HEK293 (cell line): ENCODE measurements around the gene PLEKHH2.

Experiments
- CTCF ChIA-PET: fragments of 350-600 bp; formaldehyde crosslinking; extraction: SDS; loops from one replicate; lab custom pipeline; 2021; ENCODE audit warnings: antibody characterized with exemption; lab: Yijun Ruan, JAX
- POLR2A ChIA-PET: fragments of 300-600 bp; formaldehyde crosslinking; extraction: SDS; loops from one replicate; lab custom pipeline; 2020; ENCODE audit warnings: antibody characterized with exemption, inconsistent platforms; lab: Yijun Ruan, JAX
- H3K27ac ChIP-seq: fragments of 200-500 bp; sonication (Bioruptor generic); 2 replicates; pipeline ENCODE4 v1.5.1; 2014; ENCODE audit warnings: low read depth, low read length, control low read depth, inconsistent platforms; ENCODE audit errors: extremely low read depth
- H3K36me3 ChIP-seq, 2 experiments: fragments of 200-500 bp in 1 of 2; sonication (Bioruptor generic) in 1 of 2; 1 replicate in 1 of 2; 2 replicates in 1 of 2; pipeline ENCODE4 v1.5.1; 2014 to 2017; ENCODE audit warnings: inconsistent platforms in 2 of 2, low read length in 2 of 2; ENCODE audit not compliant: control insufficient read depth in 2 of 2, insufficient read depth in 1 of 2
- H3K4me1 ChIP-seq: fragments of 200-500 bp; sonication (Bioruptor generic); 2 replicates; pipeline ENCODE4 v1.5.1; 2014; ENCODE audit warnings: mild to moderate bottlenecking, low read length, inconsistent platforms; ENCODE audit not compliant: control insufficient read depth, insufficient read depth
- H3K4me3 ChIP-seq: 2 replicates; pipeline ENCODE4 v1.5.1; 2011; ENCODE audit warnings: low read depth, mild to moderate bottlenecking, control low read depth, low read length, moderate library complexity
- H3K9me3 ChIP-seq: fragments of 200-500 bp; sonication (Bioruptor generic); 2 replicates; pipeline ENCODE4 v1.5.1; 2014; ENCODE audit warnings: low read depth, low read length, inconsistent platforms; ENCODE audit not compliant: control insufficient read depth, insufficient read depth
- EGR2 ChIP-seq: fragments of 450-650 bp; formaldehyde crosslinking; IDR thresholded peaks from 2 replicates; pipeline ENCODE4 v1.5.1; 2016; ENCODE audit warnings: low read depth, missing biosample characterization, missing genetic modification characterization
- HOXC10 ChIP-seq: sonication (generic); formaldehyde crosslinking; IDR thresholded peaks from 2 replicates; pipeline ENCODE4 v1.8.1; 2023; ENCODE audit warnings: mild to moderate bottlenecking, missing genetic modification reagents
- PRDM4 ChIP-seq: fragments of 450-650 bp; formaldehyde crosslinking; IDR thresholded peaks from 2 replicates; pipeline ENCODE4 v1.5.1; 2017; ENCODE audit warnings: missing biosample characterization, missing genetic modification characterization
- ZBTB17 ChIP-seq: fragments of 450-650 bp; formaldehyde crosslinking; IDR thresholded peaks from 2 replicates; pipeline ENCODE4 v1.5.1; 2016; ENCODE audit warnings: missing biosample characterization, missing genetic modification characterization
- ZNF121 ChIP-seq: fragments of 450-650 bp; formaldehyde crosslinking; IDR thresholded peaks from 2 replicates; pipeline ENCODE4 v1.5.1; 2016; ENCODE audit warnings: missing biosample characterization, missing genetic modification characterization
- ZNF132 ChIP-seq: fragments of 450-650 bp; formaldehyde crosslinking; IDR thresholded peaks from 2 replicates; pipeline ENCODE4 v1.5.1; 2017; ENCODE audit warnings: missing biosample characterization, missing genetic modification characterization, borderline replicate concordance
- ZNF184 ChIP-seq: fragments of 450-650 bp; IDR thresholded peaks from 2 replicates; pipeline ENCODE4 v1.5.1; 2018; ENCODE audit warnings: missing biosample characterization, mild to moderate bottlenecking, missing genetic modification characterization
- ZNF24 ChIP-seq: fragments of 450-650 bp; formaldehyde crosslinking; IDR thresholded peaks from 2 replicates; pipeline ENCODE4 v1.5.1; 2016; ENCODE audit warnings: missing biosample characterization, missing genetic modification characterization
- ZNF266 ChIP-seq: fragments of 450-650 bp; formaldehyde crosslinking; IDR thresholded peaks from 2 replicates; pipeline ENCODE4 v1.5.1; 2016; ENCODE audit warnings: missing biosample characterization, missing genetic modification characterization, low read depth
- ZNF324 ChIP-seq: fragments of 450-650 bp; formaldehyde crosslinking; IDR thresholded peaks from 2 replicates; pipeline ENCODE4 v1.5.1; 2016; ENCODE audit warnings: missing biosample characterization, missing genetic modification characterization
- ZNF354C ChIP-seq: fragments of 450-650 bp; formaldehyde crosslinking; IDR thresholded peaks from 2 replicates; pipeline ENCODE4 v1.5.1; 2016; ENCODE audit warnings: missing biosample characterization, missing genetic modification characterization, low read depth, borderline replicate concordance
- ZNF366 ChIP-seq: fragments of 450-650 bp; formaldehyde crosslinking; conservative IDR thresholded peaks from 2 replicates; pipeline ENCODE4 v1.5.1; 2016; ENCODE audit warnings: missing biosample characterization, missing genetic modification characterization
- ZNF423 ChIP-seq: fragments of 450-650 bp; formaldehyde crosslinking; IDR thresholded peaks from 2 replicates; pipeline ENCODE4 v1.5.1; 2016; ENCODE audit warnings: missing biosample characterization, missing genetic modification characterization
- ZNF433 ChIP-seq: fragments of 450-650 bp; formaldehyde crosslinking; IDR thresholded peaks from 2 replicates; pipeline ENCODE4 v1.5.1; 2016; ENCODE audit warnings: missing biosample characterization, missing genetic modification characterization, low read depth
- ZNF449 ChIP-seq: fragments of 450-650 bp; formaldehyde crosslinking; IDR thresholded peaks from 2 replicates; pipeline ENCODE4 v1.5.1; 2017; ENCODE audit warnings: missing biosample characterization, mild to moderate bottlenecking, missing genetic modification characterization, moderate library complexity

PLEKHH2 gene

GRCh38 chr2:43619511-43619910, 17.5 kb upstream of the PLEKHH2 start:
- POLR2A ChIA-PET, result no interaction called here
- H3K36me3 ChIP-seq, result no peaks in the 10 kb centered on the region
- CTCF ChIA-PET, result interaction anchor here (0.6 to 2.0 kb wide), 3 partner anchors 11 to 1776 kb away, joined by 3 to 9 read pairs (median 3); no protein-coding TSS in a partner anchor
- no peaks in the 10 kb centered on the region for H3K9me3 ChIP-seq
- H3K27ac ChIP-seq, result no peak overlapping the region
- TF ChIP-seq ZNF324 (tag by site-specific recombination) (no peak), ZNF132 (tag by site-specific recombination) (no peak), EGR2 (no peak), ZNF121 (tag by site-specific recombination) (peak; percentile 50; the same call in 1 of the 2 replicates), ZNF184 (tag by site-specific recombination) (no peak), ZNF423 (tag by site-specific recombination) (no peak)
- H3K4me1 ChIP-seq, result no peaks in the 10 kb centered on the region
- no peak overlapping the region for H3K4me3 ChIP-seq

- Histone ChIP-seq H3K27ac (no peak overlapping the region), H3K9me3 (no peaks in the 10 kb centered on the region), H3K4me3 (no peak overlapping the region), H3K36me3 (no peaks in the 10 kb centered on the region), H3K4me1 (no peaks in the 10 kb centered on the region)
- ChIA-PET POLR2A (interaction anchor here (0.6 kb wide), 1 partner anchor 14 kb away, joined by 3 read pairs; the partner anchor contains the start of gene PLEKHH2), CTCF (interaction anchor here (0.7 kb wide), 2 partner anchors 11 to 1122 kb away, joined by 3 to 4 read pairs; no protein-coding TSS in a partner anchor)
- TF ChIP-seq ZBTB17 (peak; percentile 79), ZNF366 (tag by site-specific recombination) (no peak)
Observed at GRCh38 chr2:43622931-43623451, 14.1 kb upstream of the PLEKHH2 start.

- no peak overlapping the region for H3K4me3 ChIP-seq
- no peaks in the 10 kb centered on the region for H3K4me1 ChIP-seq
- CTCF ChIA-PET, result interaction anchor here (1.6 kb wide), 1 partner anchor 8 kb away, joined by 7 read pairs; no protein-coding TSS in a partner anchor
- H3K27ac ChIP-seq, result no peak overlapping the region
- TF ChIP-seq ZNF366 (tag by site-specific recombination) (no peak), PRDM4 (tag by site-specific recombination) (no peak), ZNF354C (no peak), ZNF433 (tag by site-specific recombination) (no peak), HOXC10 (CRISPR knock-in tag) (no peak), ZNF449 (no peak), ZNF24 (tag by site-specific recombination) (peak; percentile 47; the same call in 1 of the 2 replicates), ZNF266 (tag by site-specific recombination) (no peak)
- TF ChIP-seq, all 188 proteins: peak for 1
- no peaks in the 10 kb centered on the region for H3K36me3 ChIP-seq
- no peaks in the 10 kb centered on the region for H3K9me3 ChIP-seq
- POLR2A ChIA-PET, result no interaction called here
Observed at GRCh38 chr2:43631618-43632317, 5.3 kb upstream of the PLEKHH2 start.
